Glutamatergic neuron (in vitro differentiated cells): Measurements from ENCODE around the gene SRRM1. TPM values are rescaled to one million over a fixed set of nuclear protein-coding genes. Genes with fewer than 3 reads are reported as not detected.
"Not testable (repeated sequence)": the region's sequence is repeated elsewhere in the genome, so short reads cannot be mapped to it uniquely, and the experiment has no call there.

ENCODE experiments used
- DNase-seq: peaks from one replicate; pipeline ENCODE4 v3.0.0; 2022
- H3K27ac Mint-ChIP-seq: one replicate; pipeline ENCODE4 v1.8.0; 2020; ENCODE audit warnings: mild to moderate bottlenecking, mixed read lengths, inconsistent platforms; ENCODE audit not compliant: unreplicated experiment
- H3K27me3 Mint-ChIP-seq: one replicate; pipeline ENCODE4 v1.8.0; 2020; ENCODE audit warnings: mild to moderate bottlenecking, moderate library complexity, mixed read lengths, inconsistent platforms; ENCODE audit not compliant: unreplicated experiment
- H3K36me3 Mint-ChIP-seq: one replicate; pipeline ENCODE4 v1.8.0; 2020; ENCODE audit warnings: mild to moderate bottlenecking, mixed read lengths, inconsistent platforms; ENCODE audit not compliant: unreplicated experiment
- H3K4me1 Mint-ChIP-seq: one replicate; pipeline ENCODE4 v1.8.0; 2020; ENCODE audit warnings: mild to moderate bottlenecking, low read depth, mixed read lengths, inconsistent platforms; ENCODE audit not compliant: unreplicated experiment
- H3K4me3 Mint-ChIP-seq: one replicate; pipeline ENCODE4 v1.8.0; 2020; ENCODE audit warnings: mild to moderate bottlenecking, mixed read lengths, inconsistent platforms; ENCODE audit not compliant: unreplicated experiment
- H3K9me3 Mint-ChIP-seq: one replicate; pipeline ENCODE4 v1.8.0; 2020; ENCODE audit warnings: mild to moderate bottlenecking, moderate library complexity, mixed read lengths, inconsistent platforms; ENCODE audit not compliant: unreplicated experiment
- CTCF ChIP-seq: fragments of 200-600 bp; sonication (generic); IDR thresholded peaks from one replicate; pipeline ENCODE4 v1.5.0; 2021; ENCODE audit not compliant: partially characterized antibody, unreplicated experiment
- total RNA-seq: library from RNA; stranded (reverse); fragmentation: NEBNext Ultra II Directional; extraction: Animal tissue kit (Norgen Biotek cat#: 25700); gene quantifications from one replicate; pipeline ENCODE4 v1.2.1, GENCODE V29; 2021; ENCODE audit not compliant: unreplicated experiment

Gene SRRM1
- total RNA-seq, 1 donor from 2014 or later = 113 TPM

- Mint-ChIP-seq H3K9me3 (peaks cover 3% of the 10 kb centered on the region), H3K4me3 (no peak overlapping the region)
Measured at GRCh38 chr1:24664507-24665033, 21.5 kb downstream of the SRRM1 start.

GRCh38 chr1:24666794-24667193 is 23.7 kb downstream of the SRRM1 start:
- no peak overlapping the region for H3K4me3 Mint-ChIP-seq
- no peaks in the 10 kb centered on the region for H3K4me1 Mint-ChIP-seq
- no peak for DNase-seq
- H3K36me3 Mint-ChIP-seq = no peaks in the 10 kb centered on the region
- TF ChIP-seq CTCF = no peak
- H3K9me3 Mint-ChIP-seq = peaks cover 3% of the 10 kb centered on the region
- H3K27me3 Mint-ChIP-seq = no peaks in the 10 kb centered on the region
- no peak overlapping the region for H3K27ac Mint-ChIP-seq

More at GRCh38 chr1:24664507-24665033, 21.5 kb downstream of the SRRM1 start:
- H3K4me1 Mint-ChIP-seq = no peaks in the 10 kb centered on the region
- no peaks in the 10 kb centered on the region for H3K36me3 Mint-ChIP-seq
- no peaks in the 10 kb centered on the region for H3K27me3 Mint-ChIP-seq
- no peak overlapping the region for H3K27ac Mint-ChIP-seq
- no peak for TF ChIP-seq CTCF
- DNase-seq = no peak

- not testable (repeated sequence) for H3K27me3 Mint-ChIP-seq, H3K36me3 Mint-ChIP-seq, H3K4me3 Mint-ChIP-seq, H3K9me3 Mint-ChIP-seq, H3K4me1 Mint-ChIP-seq, DNase-seq, H3K27ac Mint-ChIP-seq
Measured at GRCh38 chr1:24671372-24671771, 28.3 kb downstream of the SRRM1 start.

- not testable (repeated sequence) for H3K27ac Mint-ChIP-seq, H3K27me3 Mint-ChIP-seq, H3K36me3 Mint-ChIP-seq, DNase-seq, H3K4me1 Mint-ChIP-seq, H3K4me3 Mint-ChIP-seq, H3K9me3 Mint-ChIP-seq
Measured at GRCh38 chr1:24672686-24673085, 29.6 kb downstream of the SRRM1 start.

GRCh38 chr1:24673341-24673740 is 30.2 kb downstream of the SRRM1 start:
- TF ChIP-seq CTCF = no peak
- Mint-ChIP-seq H3K9me3 (peaks cover 3% of the 10 kb centered on the region), H3K27me3 (no peaks in the 10 kb centered on the region), H3K27ac (no peak overlapping the region), H3K36me3 (no peaks in the 10 kb centered on the region), H3K4me1 (no peaks in the 10 kb centered on the region), H3K4me3 (no peak overlapping the region)
- no peak for DNase-seq

- not testable (repeated sequence) for H3K36me3 Mint-ChIP-seq, H3K9me3 Mint-ChIP-seq, H3K4me3 Mint-ChIP-seq, H3K27ac Mint-ChIP-seq, H3K27me3 Mint-ChIP-seq, DNase-seq, H3K4me1 Mint-ChIP-seq
Measured at GRCh38 chr1:24678421-24678820, 35.3 kb downstream of the SRRM1 start.
